ENCODE data around the gene LIN52. TPM values are rescaled to one million over a fixed set of nuclear protein-coding genes. Genes with fewer than 3 reads are reported as not detected.

The LIN52 gene
- polyA plus RNA-seq, 2 of the 4 experiments (the other 2 are of a cell fraction): 9.3 to 10.8 TPM

GRCh38 chr14:74083784-74084276 is 926 bp upstream of the LIN52 start:
- FAIRE-seq (no peak), ATAC-seq (peak; percentile 60 to 69), DNase-seq (ENCODE audit: low read depth in 1 of 2, low spot score in 1 of 2) (no peak)
- POLR2A ChIA-PET: interaction anchor here (0.7 kb wide), 1 partner anchor 17 kb away, joined by 3 read pairs; no protein-coding TSS in a partner anchor
- TF ChIP-seq MYC (IDR thresholded peaks at IDR 0.05; ENCODE audit: borderline replicate concordance, low read length) (no peak), BHLHE40 (IDR thresholded peaks at IDR 0.05; ENCODE audit: low read depth, low read length) (no peak), HOXB5 (CRISPR knock-in tag; IDR thresholded peaks at IDR 0.05) (no peak), TP53 (CRISPR knock-in tag; IDR thresholded peaks at IDR 0.05) (no peak), RAD21 (conservative IDR thresholded peaks at IDR 0.05 in 1 of 2, IDR thresholded peaks at IDR 0.05 in 1 of 2) (no peak), HMGXB4 (CRISPR knock-in tag; IDR thresholded peaks at IDR 0.05; ENCODE audit: borderline replicate concordance) (no peak), SMC3 (IDR thresholded peaks at IDR 0.05) (no peak), PBX3 (IDR thresholded peaks at IDR 0.05) (no peak), POLR2AphosphoS2 (conservative IDR thresholded peaks at IDR 0.05; ENCODE audit: low read length) (no peak), JUNB (IDR thresholded peaks at IDR 0.05) (no peak), ZC3H11A (IDR thresholded peaks at IDR 0.05) (no peak), ATOH8 (CRISPR knock-in tag; IDR thresholded peaks at IDR 0.05; ENCODE audit: low read depth) (no peak), MAZ (IDR thresholded peaks at IDR 0.05; ENCODE audit: borderline replicate concordance, low read depth, low read length) (no peak), PHF8 (IDR thresholded peaks at IDR 0.05; ENCODE audit: borderline replicate concordance, low read depth) (no peak), ZSCAN20 (CRISPR knock-in tag; IDR thresholded peaks at IDR 0.05) (no peak), MAX (IDR thresholded peaks at IDR 0.05) (no peak), CTCF (IDR thresholded peaks at IDR 0.05) (no peak), ZFP36 (IDR thresholded peaks at IDR 0.05; ENCODE audit: borderline replicate concordance, partially characterized antibody) (no peak)
- peak overlapping the region; percentile 99 for H3K4me2 ChIP-seq
- 9% methylated on average over 15 of the region's 15 CpGs for whole genome bisulfite sequencing (ENCODE audit: missing lambda C conversion rate)
- peaks cover 24% of the 10 kb centered on the region; the same call in 2 of the 3 replicates for H3K4me1 ChIP-seq
- CTCF ChIA-PET: interaction anchor here (0.9 to 2.0 kb wide), 4 partner anchors 10 to 28 kb away, joined by 3 to 7 read pairs (median 4); no protein-coding TSS in a partner anchor
- H3K4me3 ChIP-seq: peak overlapping the region; percentile 79
- no peaks in the 10 kb centered on the region for H3K9me3 ChIP-seq
- H3K27ac ChIP-seq: peak overlapping the region; percentile 65 to 74

- Histone ChIP-seq H3K27ac (peak overlapping the region; percentile 73 to 83), H3K4me2 (peak overlapping the region; percentile 92), H3K4me1 (peaks cover 24% of the 10 kb centered on the region; the same call in 2 of the 3 replicates), H3K4me3 (peak overlapping the region; percentile 76), H3K9me3 (no peaks in the 10 kb centered on the region)
- ChIA-PET POLR2A (no interaction called here), CTCF (no interaction called here)
- DNase-seq (ENCODE audit: low read depth in 1 of 2, low spot score in 1 of 2): peak; percentile 9 to 27
- no peak for TF ChIP-seq CTCF (IDR thresholded peaks at IDR 0.05)
- TF ChIP-seq KDM5A (IDR thresholded peaks at IDR 0.05): peak; percentile 99
- TF ChIP-seq ATOH8 (CRISPR knock-in tag; IDR thresholded peaks at IDR 0.05; ENCODE audit: low read depth): no peak
- no peak for TF ChIP-seq CBX2 (IDR thresholded peaks at IDR 0.05; ENCODE audit: borderline replicate concordance, low read depth)
- no peak for TF ChIP-seq ZSCAN20 (CRISPR knock-in tag; IDR thresholded peaks at IDR 0.05)
- TF ChIP-seq POLR2AphosphoS2 (conservative IDR thresholded peaks at IDR 0.05; ENCODE audit: low read length): no peak
- no peak for TF ChIP-seq RARB (CRISPR knock-in tag; IDR thresholded peaks at IDR 0.05)
- TF ChIP-seq SMC3 (IDR thresholded peaks at IDR 0.05): no peak
- TF ChIP-seq HOXB13 (CRISPR knock-in tag; IDR thresholded peaks at IDR 0.05; ENCODE audit: low read depth): no peak
- TF ChIP-seq HDAC2 (IDR thresholded peaks at IDR 0.05): peak; percentile 72; the same call in 1 of the 2 replicates
- 0 out of 2 replicates have a peak, but pooled peaks have one; percentile 7 for TF ChIP-seq ZC3H11A (IDR thresholded peaks at IDR 0.05)
- peak; percentile 46; the same call in 1 of the 2 replicates for TF ChIP-seq PHF8 (IDR thresholded peaks at IDR 0.05; ENCODE audit: borderline replicate concordance, low read depth)
- TF ChIP-seq E2F6 (IDR thresholded peaks at IDR 0.05; ENCODE audit: borderline replicate concordance, low read depth): no peak
- peak; percentile 31 to 45; a peak in 5 of 6 replicates for ATAC-seq
- 6% methylated on average over 26 of the region's 26 CpGs for WGBS (ENCODE audit: missing lambda C conversion rate)
- FAIRE-seq: no peak
Measured at GRCh38 chr14:74085047-74085637, 386 bp downstream of the LIN52 start.
